ENCODE measurements around the gene CLDN6. TPM values are rescaled to one million over a fixed set of nuclear protein-coding genes. Genes with fewer than 3 reads are reported as not detected.

CLDN6 gene
- total and polyA plus RNA-seq, 2 of the 13 experiments (the other 11 are each of a cell fraction or from before 2014, with no cell fraction given): 5.9 to 7.6 TPM

DNA sequence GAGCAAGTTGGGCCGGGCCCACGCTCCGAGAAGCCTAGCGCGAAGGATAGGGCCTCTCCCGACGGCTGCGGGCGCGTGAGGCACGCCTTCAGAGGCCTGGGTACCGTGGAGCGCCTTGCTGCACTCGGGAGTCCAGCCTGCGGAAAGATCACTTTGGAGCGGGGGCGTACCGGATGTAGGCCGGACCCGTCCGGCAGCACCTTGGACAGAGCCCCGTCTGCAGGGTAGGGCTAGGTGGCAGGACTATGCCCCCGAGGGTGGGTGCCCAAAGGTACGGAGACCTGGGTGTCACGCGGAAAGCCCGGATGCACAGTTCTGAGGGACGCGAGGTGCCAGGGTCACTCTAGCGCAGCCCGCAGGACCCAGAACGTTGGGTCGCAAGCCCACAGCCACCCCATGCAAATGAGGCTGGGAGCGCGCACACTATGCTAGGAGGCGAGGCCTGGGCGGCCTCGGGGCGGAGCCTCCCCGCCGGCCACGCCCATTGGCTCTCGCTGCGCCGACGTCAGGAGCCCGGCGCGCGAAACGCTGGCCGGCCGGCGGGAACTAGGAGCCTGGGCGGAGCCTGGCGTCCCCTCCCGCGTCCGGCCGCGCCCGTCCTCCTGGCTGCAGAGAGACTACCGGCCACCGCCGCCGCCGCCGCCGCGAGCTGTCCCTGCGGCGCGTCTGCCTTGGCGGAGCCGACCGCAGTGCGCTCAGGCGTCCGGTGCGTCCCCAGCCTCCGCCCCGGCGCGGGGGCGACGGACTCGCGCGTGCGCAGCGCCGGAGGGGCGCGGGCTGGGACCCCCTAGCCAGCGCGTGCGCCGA lies 49.0 kb downstream of the CLDN6 start, which contains the start of gene PAQR4 (continued):
- peak; percentile 59; the same call in 1 of the 2 replicates for TF ChIP-seq ZNF770 (CRISPR knock-in tag; IDR thresholded peaks at IDR 0.05)
- no peak for TF ChIP-seq SUZ12 (IDR thresholded peaks at IDR 0.05; ENCODE audit: low read depth, low read length)
- TF ChIP-seq, protein P1, sequence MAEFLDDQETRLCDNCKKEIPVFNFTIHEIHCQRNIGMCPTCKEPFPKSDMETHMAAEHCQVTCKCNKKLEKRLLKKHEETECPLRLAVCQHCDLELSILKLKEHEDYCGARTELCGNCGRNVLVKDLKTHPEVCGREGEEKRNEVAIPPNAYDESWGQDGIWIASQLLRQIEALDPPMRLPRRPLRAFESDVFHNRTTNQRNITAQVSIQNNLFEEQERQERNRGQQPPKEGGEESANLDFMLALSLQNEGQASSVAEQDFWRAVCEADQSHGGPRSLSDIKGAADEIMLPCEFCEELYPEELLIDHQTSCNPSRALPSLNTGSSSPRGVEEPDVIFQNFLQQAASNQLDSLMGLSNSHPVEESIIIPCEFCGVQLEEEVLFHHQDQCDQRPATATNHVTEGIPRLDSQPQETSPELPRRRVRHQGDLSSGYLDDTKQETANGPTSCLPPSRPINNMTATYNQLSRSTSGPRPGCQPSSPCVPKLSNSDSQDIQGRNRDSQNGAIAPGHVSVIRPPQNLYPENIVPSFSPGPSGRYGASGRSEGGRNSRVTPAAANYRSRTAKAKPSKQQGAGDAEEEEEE (CRISPR knock-in tag; IDR thresholded peaks at IDR 0.05; ENCODE audit: borderline replicate concordance): no peak
- TF ChIP-seq ZBTB42 (CRISPR knock-in tag; IDR thresholded peaks at IDR 0.05): peak; percentile 94
- 0 out of 2 replicates have a peak, but pooled peaks have one; percentile 44 for TF ChIP-seq JUND (CRISPR knock-in tag; IDR thresholded peaks at IDR 0.05)
- TF ChIP-seq RARA (CRISPR knock-in tag; IDR thresholded peaks at IDR 0.05): peak; percentile 75; the same call in 1 of the 2 replicates
- TF ChIP-seq MIER3 (CRISPR knock-in tag; IDR thresholded peaks at IDR 0.05; ENCODE audit: borderline replicate concordance): peak; percentile 58; the same call in 1 of the 2 replicates
- peak; percentile 99 for TF ChIP-seq HES4 (CRISPR knock-in tag; IDR thresholded peaks at IDR 0.05; ENCODE audit: borderline replicate concordance)
- TF ChIP-seq, protein P2, sequence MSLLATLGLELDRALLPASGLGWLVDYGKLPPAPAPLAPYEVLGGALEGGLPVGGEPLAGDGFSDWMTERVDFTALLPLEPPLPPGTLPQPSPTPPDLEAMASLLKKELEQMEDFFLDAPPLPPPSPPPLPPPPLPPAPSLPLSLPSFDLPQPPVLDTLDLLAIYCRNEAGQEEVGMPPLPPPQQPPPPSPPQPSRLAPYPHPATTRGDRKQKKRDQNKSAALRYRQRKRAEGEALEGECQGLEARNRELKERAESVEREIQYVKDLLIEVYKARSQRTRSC (CRISPR knock-in tag; IDR thresholded peaks at IDR 0.05; ENCODE audit: low read depth): no peak
- TF ChIP-seq, protein P3, sequence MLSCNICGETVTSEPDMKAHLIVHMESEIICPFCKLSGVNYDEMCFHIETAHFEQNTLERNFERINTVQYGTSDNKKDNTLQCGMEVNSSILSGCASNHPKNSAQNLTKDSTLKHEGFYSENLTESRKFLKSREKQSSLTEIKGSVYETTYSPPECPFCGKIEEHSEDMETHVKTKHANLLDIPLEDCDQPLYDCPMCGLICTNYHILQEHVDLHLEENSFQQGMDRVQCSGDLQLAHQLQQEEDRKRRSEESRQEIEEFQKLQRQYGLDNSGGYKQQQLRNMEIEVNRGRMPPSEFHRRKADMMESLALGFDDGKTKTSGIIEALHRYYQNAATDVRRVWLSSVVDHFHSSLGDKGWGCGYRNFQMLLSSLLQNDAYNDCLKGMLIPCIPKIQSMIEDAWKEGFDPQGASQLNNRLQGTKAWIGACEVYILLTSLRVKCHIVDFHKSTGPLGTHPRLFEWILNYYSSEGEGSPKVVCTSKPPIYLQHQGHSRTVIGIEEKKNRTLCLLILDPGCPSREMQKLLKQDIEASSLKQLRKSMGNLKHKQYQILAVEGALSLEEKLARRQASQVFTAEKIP (CRISPR knock-in tag; IDR thresholded peaks at IDR 0.05; ENCODE audit: borderline replicate concordance): no peak; the same call in 1 of the 2 replicates
- TF ChIP-seq ASH2L (IDR thresholded peaks at IDR 0.05; ENCODE audit: insufficient read length, low read depth, low read length): peak; percentile 78
- peak; percentile 97 for TF ChIP-seq MXD3 (CRISPR knock-in tag; IDR thresholded peaks at IDR 0.05)
- TF ChIP-seq NFE2L2 (IDR thresholded peaks at IDR 0.05; ENCODE audit: low read length): no peak
- no peak; the same call in 1 of the 2 replicates for TF ChIP-seq RFXANK (CRISPR knock-in tag; IDR thresholded peaks at IDR 0.05)
- TF ChIP-seq AGO1 (IDR thresholded peaks at IDR 0.05; ENCODE audit: low read depth, low read length, poor library complexity, severe bottlenecking): no peak
- TF ChIP-seq ESRRA (CRISPR knock-in tag; IDR thresholded peaks at IDR 0.05; ENCODE audit: low read depth): peak; percentile 77; the same call in 1 of the 2 replicates
- no peak; the same call in 1 of the 2 replicates for TF ChIP-seq NFIC (IDR thresholded peaks at IDR 0.05; ENCODE audit: low read length)
- TF ChIP-seq, protein P4, sequence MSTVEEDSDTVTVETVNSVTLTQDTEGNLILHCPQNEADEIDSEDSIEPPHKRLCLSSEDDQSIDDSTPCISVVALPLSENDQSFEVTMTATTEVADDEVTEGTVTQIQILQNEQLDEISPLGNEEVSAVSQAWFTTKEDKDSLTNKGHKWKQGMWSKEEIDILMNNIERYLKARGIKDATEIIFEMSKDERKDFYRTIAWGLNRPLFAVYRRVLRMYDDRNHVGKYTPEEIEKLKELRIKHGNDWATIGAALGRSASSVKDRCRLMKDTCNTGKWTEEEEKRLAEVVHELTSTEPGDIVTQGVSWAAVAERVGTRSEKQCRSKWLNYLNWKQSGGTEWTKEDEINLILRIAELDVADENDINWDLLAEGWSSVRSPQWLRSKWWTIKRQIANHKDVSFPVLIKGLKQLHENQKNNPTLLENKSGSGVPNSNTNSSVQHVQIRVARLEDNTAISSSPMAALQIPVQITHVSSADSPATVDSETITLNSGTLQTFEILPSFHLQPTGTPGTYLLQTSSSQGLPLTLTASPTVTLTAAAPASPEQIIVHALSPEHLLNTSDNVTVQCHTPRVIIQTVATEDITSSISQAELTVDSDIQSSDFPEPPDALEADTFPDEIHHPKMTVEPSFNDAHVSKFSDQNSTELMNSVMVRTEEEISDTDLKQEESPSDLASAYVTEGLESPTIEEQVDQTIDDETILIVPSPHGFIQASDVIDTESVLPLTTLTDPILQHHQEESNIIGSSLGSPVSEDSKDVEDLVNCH (CRISPR knock-in tag; IDR thresholded peaks at IDR 0.05): peak; percentile 85; the same call in 1 of the 2 replicates
- peak; percentile 92 for TF ChIP-seq YEATS4 (CRISPR knock-in tag; IDR thresholded peaks at IDR 0.05; ENCODE audit: borderline replicate concordance)
